ENCODE results near the gene PPP1R27. TPM values are rescaled to one million over a fixed set of nuclear protein-coding genes. Genes with fewer than 3 reads are reported as not detected.

PPP1R27 gene
- polyA plus RNA-seq, 1 experiment = not detected

- ChIA-PET POLR2A (no interaction called here), CTCF (interaction anchor here (1.0 to 2.4 kb wide), 9 partner anchors 8 to 136 kb away, joined by 3 to 7 read pairs (median 5); partner anchors contain the start of gene P4HB)
- H3K4me3 ChIP-seq (ENCODE audit: low read depth, low read length) = peak overlapping the region; percentile 55
- no peak for DNase-seq (ENCODE audit: low read depth)
- TF ChIP-seq CTCF (IDR thresholded peaks at IDR 0.05; ENCODE audit: insufficient read depth, low read depth, low read length) = no peak
- H3K36me3 ChIP-seq (ENCODE audit: control insufficient read depth, insufficient read depth, low read length) = peaks cover 27% of the 10 kb centered on the region
- H3K27me3 ChIP-seq (ENCODE audit: control insufficient read depth, insufficient read depth, low read length) = no peaks in the 10 kb centered on the region
These were observed 33.9 kb upstream of the PPP1R27 start for GRCh38 chr17:81868674-81869220.

- ChIA-PET CTCF (interaction anchor here (1.1 to 2.4 kb wide), 3 partner anchors 55 to 135 kb away, joined by 3 to 6 read pairs (median 3); no protein-coding TSS in a partner anchor), POLR2A (no interaction called here)
- no peak for TF ChIP-seq CTCF (IDR thresholded peaks at IDR 0.05; ENCODE audit: insufficient read depth, low read depth, low read length)
- no peak for DNase-seq (ENCODE audit: low read depth)
- Histone ChIP-seq H3K36me3 (ENCODE audit: control insufficient read depth, insufficient read depth, low read length) (peaks cover 28% of the 10 kb centered on the region), H3K27me3 (ENCODE audit: control insufficient read depth, insufficient read depth, low read length) (no peaks in the 10 kb centered on the region), H3K4me3 (ENCODE audit: low read depth, low read length) (no peak overlapping the region)
These were observed 33.3 kb upstream of the PPP1R27 start for GRCh38 chr17:81867991-81868673.

- ChIA-PET POLR2A (no interaction called here), CTCF (interaction anchor here (0.9 to 1.1 kb wide), 2 partner anchors 134 to 184 kb away, joined by 3 to 4 read pairs; partner anchors contain the start of genes ARL16 and HGS)
- H3K27me3 ChIP-seq (ENCODE audit: control insufficient read depth, insufficient read depth, low read length) = no peaks in the 10 kb centered on the region
- peaks cover 30% of the 10 kb centered on the region for H3K36me3 ChIP-seq (ENCODE audit: control insufficient read depth, insufficient read depth, low read length)
- no peak for TF ChIP-seq CTCF (IDR thresholded peaks at IDR 0.05; ENCODE audit: insufficient read depth, low read depth, low read length)
- DNase-seq (ENCODE audit: low read depth) = no peak
- H3K4me3 ChIP-seq (ENCODE audit: low read depth, low read length) = no peak overlapping the region
These were observed 32.5 kb upstream of the PPP1R27 start for GRCh38 chr17:81867170-81867990.

- POLR2A ChIA-PET = no interaction called here
- no peak for TF ChIP-seq CTCF (IDR thresholded peaks at IDR 0.05; ENCODE audit: insufficient read depth, low read depth, low read length)
- no peak for DNase-seq (ENCODE audit: low read depth)
- CTCF ChIA-PET = interaction anchor here (0.7 to 1.1 kb wide), 3 partner anchors 134 to 183 kb away, joined by 3 to 4 read pairs (median 3); partner anchors contain the start of genes ARL16 and HGS
- Histone ChIP-seq H3K27me3 (ENCODE audit: control insufficient read depth, insufficient read depth, low read length) (no peaks in the 10 kb centered on the region), H3K4me3 (ENCODE audit: low read depth, low read length) (no peak overlapping the region), H3K36me3 (ENCODE audit: control insufficient read depth, insufficient read depth, low read length) (peaks cover 30% of the 10 kb centered on the region)
These were observed 31.8 kb upstream of the PPP1R27 start for GRCh38 chr17:81866440-81867169.
